Cardiac fibroblast (primary cell): ENCODE results near the gene ZNF620.

Source experiments
- DNase-seq, 2 donors: peaks; one replicate each; pipeline versions ENCODE4 v3.0.0 to v3.0.0-alpha.2; 2010; ENCODE audit warnings: low read depth in 2 of 2
- H3K4me3 ChIP-seq, 2 donors: replicated peaks in 1 of 2; 1 replicate in 1 of 2; 2 replicates in 1 of 2; pipeline ENCODE4 v1.5.1; 2011; ENCODE audit warnings: low read depth in 2 of 2, low read length in 2 of 2, mild to moderate bottlenecking in 2 of 2, moderate library complexity in 1 of 2
- TF ChIP-seq, protein P1 (sequence below): IDR thresholded peaks from one replicate; pipeline ENCODE4 v1.5.1; 2011; ENCODE audit warnings: low read depth, mild to moderate bottlenecking, low read length, inconsistent platforms

The ZNF620 gene

GRCh38 chr3:40499952-40500351, 5.9 kb upstream of the ZNF620 start:
- no peak for DNase-seq
- no peak overlapping the region for H3K4me3 ChIP-seq
- TF ChIP-seq, protein P1, sequence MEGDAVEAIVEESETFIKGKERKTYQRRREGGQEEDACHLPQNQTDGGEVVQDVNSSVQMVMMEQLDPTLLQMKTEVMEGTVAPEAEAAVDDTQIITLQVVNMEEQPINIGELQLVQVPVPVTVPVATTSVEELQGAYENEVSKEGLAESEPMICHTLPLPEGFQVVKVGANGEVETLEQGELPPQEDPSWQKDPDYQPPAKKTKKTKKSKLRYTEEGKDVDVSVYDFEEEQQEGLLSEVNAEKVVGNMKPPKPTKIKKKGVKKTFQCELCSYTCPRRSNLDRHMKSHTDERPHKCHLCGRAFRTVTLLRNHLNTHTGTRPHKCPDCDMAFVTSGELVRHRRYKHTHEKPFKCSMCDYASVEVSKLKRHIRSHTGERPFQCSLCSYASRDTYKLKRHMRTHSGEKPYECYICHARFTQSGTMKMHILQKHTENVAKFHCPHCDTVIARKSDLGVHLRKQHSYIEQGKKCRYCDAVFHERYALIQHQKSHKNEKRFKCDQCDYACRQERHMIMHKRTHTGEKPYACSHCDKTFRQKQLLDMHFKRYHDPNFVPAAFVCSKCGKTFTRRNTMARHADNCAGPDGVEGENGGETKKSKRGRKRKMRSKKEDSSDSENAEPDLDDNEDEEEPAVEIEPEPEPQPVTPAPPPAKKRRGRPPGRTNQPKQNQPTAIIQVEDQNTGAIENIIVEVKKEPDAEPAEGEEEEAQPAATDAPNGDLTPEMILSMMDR, result no peak

- no peak for DNase-seq
- H3K4me3 ChIP-seq, result no peak overlapping the region
- TF ChIP-seq, protein P1, result no peak
These were observed 3.8 kb upstream of the ZNF620 start for GRCh38 chr3:40502034-40502433.

DNA sequence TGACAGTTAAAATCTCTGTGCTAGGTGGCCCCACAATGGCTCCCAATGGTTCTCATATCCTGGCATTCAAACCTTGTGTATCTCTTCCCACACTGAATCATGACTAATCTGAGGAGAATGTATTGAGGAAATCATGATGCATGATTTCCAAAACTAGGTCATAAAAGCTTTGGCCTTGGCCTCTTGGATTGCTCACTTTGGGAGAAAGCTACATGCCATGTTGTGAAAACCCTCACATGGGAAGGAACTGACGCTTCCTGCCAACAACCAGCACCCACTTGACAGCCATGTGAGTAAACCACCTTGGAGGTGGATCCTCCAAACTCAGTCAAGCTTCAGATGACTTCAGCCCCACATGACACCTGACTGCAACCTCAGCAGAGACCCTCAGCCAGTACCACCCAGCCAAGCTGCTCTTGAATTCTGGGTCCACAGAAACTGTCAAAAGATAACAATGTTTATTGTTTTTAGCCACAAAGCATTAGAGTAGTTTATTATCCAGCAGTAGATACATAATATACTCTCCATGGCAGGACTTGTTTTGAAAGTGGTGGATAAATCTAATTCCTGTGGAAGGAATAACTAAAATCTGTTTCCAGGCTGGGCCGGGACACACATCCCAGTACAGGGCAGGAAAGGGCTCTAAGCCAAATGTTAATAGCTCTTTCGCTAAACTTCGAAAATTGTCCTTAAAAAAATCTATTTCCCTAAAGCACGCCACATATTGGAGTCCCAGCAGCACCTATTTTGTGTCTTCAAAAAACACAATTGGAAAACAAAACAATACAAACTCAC, 1.0 kb upstream of the ZNF620 start:
- DNase-seq, result peak; percentile 97 to 98
- H3K4me3 ChIP-seq, result no peak overlapping the region
- TF ChIP-seq, protein P1, result no peak

GRCh38 chr3:40511031-40511718, 5.3 kb downstream of the ZNF620 start:
- H3K4me3 ChIP-seq, result no peak overlapping the region
- TF ChIP-seq, protein P1, result no peak
- no peak for DNase-seq

DNA sequence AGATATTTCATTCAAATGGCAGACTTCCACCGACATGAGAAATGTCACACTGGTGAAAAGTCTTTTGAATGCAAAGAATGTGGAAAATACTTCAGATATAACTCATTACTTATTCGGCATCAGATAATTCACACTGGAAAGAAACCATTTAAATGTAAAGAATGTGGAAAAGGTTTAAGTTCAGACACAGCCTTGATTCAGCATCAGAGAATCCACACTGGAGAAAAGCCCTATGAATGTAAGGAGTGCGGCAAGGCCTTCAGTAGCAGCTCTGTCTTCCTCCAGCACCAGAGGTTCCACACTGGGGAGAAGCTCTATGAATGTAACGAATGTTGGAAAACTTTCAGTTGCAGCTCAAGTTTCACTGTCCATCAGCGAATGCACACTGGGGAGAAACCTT, 10.4 kb downstream of the ZNF620 start:
- DNase-seq, result peak; percentile 42 to 83
- TF ChIP-seq, protein P1, result no peak

DNA sequence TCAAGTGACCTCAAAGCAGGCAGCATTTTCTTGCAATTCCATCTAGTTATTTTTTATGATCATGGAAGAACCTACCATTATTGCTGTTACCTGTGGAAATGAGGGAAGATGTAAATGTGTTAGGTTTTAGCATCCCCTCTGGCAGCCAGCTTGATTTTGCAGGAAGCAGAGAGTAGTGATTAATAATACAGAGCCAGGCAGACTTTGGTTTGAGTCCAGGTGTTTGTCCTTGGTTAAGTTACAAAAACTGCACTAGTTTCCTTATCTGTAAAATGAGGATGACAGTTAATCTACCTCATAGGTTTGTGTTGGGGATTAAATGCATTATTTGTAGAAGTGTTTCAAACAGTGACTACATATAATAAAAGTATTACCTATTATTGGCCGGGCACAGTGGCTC, 12.2 kb downstream of the ZNF620 start:
- no peak for DNase-seq
- no peak overlapping the region for H3K4me3 ChIP-seq
- TF ChIP-seq, protein P1, result no peak

More for the DNA sequence above, 10.4 kb downstream of the ZNF620 start:
- no peak overlapping the region for H3K4me3 ChIP-seq
